ENCODE results near the gene CDC14A. TPM values are rescaled to one million over a fixed set of nuclear protein-coding genes. Genes with fewer than 3 reads are reported as not detected.
A peak's percentile ranks its signal among the peaks of the same experiment; 100 is the strongest.

The CDC14A gene
- total and polyA plus RNA-seq, 2 of the 8 experiments (the other 6 are each of a cell fraction or from before 2014, with no cell fraction given) = 3.2 to 8.9 TPM

DNA sequence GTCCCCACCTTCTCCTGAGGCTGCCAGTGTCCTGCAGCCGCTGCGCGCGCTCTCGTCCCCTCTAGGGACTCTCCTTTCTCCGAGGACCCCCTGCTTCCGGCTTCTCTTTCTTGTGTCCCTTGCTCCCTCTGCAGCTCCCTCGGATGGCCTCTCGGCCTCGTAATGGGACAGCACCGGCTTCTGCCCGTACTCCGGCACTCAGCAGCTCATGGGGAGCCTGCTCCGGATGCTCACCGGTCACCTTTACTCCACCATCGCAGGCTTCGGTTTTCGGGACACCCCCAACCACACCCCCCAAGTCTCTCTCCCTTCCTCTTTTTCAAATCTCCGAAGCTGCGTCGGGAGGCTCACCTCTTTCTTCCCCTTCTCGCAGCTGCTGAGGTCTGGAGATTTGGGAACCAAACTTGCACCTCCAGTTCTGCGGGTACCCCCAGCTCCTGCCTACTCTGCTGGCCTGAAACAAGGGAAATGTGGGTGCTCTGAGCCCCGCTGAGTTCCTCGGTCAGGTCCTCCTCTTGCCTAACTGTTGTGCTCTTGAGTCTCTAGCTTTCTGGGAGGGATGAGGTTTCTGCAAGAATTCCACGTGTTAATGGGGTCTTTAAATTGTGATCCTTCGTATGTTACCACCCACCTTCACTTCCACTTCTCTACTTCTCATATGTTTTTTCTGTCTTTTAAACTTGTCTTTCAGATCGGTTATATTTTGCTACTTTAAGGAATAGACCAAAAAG lies 930 bp downstream of the CDC14A start (continued):
- no peak for TF ChIP-seq EGR1 (IDR thresholded peaks at IDR 0.05; ENCODE audit: borderline replicate concordance, low read depth, low read length)
- TF ChIP-seq KDM5A (IDR thresholded peaks at IDR 0.05; ENCODE audit: low read length) = no peak
- TF ChIP-seq TAF1 (IDR thresholded peaks at IDR 0.05; ENCODE audit: low read depth, low read length) = no peak
- no peak for TF ChIP-seq CHD2 (IDR thresholded peaks at IDR 0.05; ENCODE audit: low read length)
- TF ChIP-seq, protein P1, sequence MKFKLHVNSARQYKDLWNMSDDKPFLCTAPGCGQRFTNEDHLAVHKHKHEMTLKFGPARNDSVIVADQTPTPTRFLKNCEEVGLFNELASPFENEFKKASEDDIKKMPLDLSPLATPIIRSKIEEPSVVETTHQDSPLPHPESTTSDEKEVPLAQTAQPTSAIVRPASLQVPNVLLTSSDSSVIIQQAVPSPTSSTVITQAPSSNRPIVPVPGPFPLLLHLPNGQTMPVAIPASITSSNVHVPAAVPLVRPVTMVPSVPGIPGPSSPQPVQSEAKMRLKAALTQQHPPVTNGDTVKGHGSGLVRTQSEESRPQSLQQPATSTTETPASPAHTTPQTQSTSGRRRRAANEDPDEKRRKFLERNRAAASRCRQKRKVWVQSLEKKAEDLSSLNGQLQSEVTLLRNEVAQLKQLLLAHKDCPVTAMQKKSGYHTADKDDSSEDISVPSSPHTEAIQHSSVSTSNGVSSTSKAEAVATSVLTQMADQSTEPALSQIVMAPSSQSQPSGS (IDR thresholded peaks at IDR 0.05; ENCODE audit: low read length) = no peak
- no peak for TF ChIP-seq SP4 (IDR thresholded peaks at IDR 0.05; ENCODE audit: low read length)
- 0 out of 4 replicates have a peak, but pooled peaks of 1 of the 2 experiments have one; percentile 15 for TF ChIP-seq HDAC2 (IDR thresholded peaks at IDR 0.05; ENCODE audit: borderline replicate concordance in 1 of 2, low read depth in 2 of 2, low read length in 2 of 2)
- TF ChIP-seq KDM4A (IDR thresholded peaks at IDR 0.05; ENCODE audit: low read depth, low read length, severe bottlenecking) = no peak
- 0 out of 4 replicates have a peak, but pooled peaks of 1 of the 2 experiments have one; percentile 3 for TF ChIP-seq SIN3A (conservative IDR thresholded peaks at IDR 0.05 in 1 of 2, IDR thresholded peaks at IDR 0.05 in 1 of 2; ENCODE audit: low read depth in 1 of 2, low read length in 2 of 2)
- TF ChIP-seq FOSL1 (IDR thresholded peaks at IDR 0.05; ENCODE audit: insufficient read depth, low read depth, low read length) = no peak
- no peak for TF ChIP-seq CTBP2 (IDR thresholded peaks at IDR 0.05; ENCODE audit: borderline replicate concordance, insufficient read depth, insufficient read length, low read length)
- TF ChIP-seq CEBPB (IDR thresholded peaks at IDR 0.05; ENCODE audit: low read depth, low read length) = no peak
- no peak for TF ChIP-seq GTF2F1 (IDR thresholded peaks at IDR 0.05; ENCODE audit: borderline replicate concordance, low read depth, low read length)
- no peak for TF ChIP-seq TEAD4 (IDR thresholded peaks at IDR 0.05; ENCODE audit: low read depth, low read length)
- TF ChIP-seq PHF8 (conservative IDR thresholded peaks at IDR 0.05; ENCODE audit: low read depth, low read length) = no peak; the same call in 1 of the 2 replicates
- no peak for TF ChIP-seq EP300 (IDR thresholded peaks at IDR 0.05; ENCODE audit: borderline replicate concordance in 1 of 2, low read depth in 2 of 2, low read length in 2 of 2)
- peak; percentile 75 for TF ChIP-seq SAP30 (IDR thresholded peaks at IDR 0.05; ENCODE audit: insufficient read depth, insufficient replicate concordance, low read length)
- TF ChIP-seq BACH1 (IDR thresholded peaks at IDR 0.05; ENCODE audit: low read length) = no peak
- TF ChIP-seq CBX5 (IDR thresholded peaks at IDR 0.05; ENCODE audit: low read depth, low read length) = no peak
- TF ChIP-seq YY1 (IDR thresholded peaks at IDR 0.05; ENCODE audit: low read depth, low read length) = no peak
- TF ChIP-seq POLR2AphosphoS5 (IDR thresholded peaks at IDR 0.05; ENCODE audit: low read depth, low read length) = peak; percentile 51; the same call in 1 of the 2 replicates
- TF ChIP-seq ASH2L (IDR thresholded peaks at IDR 0.05; ENCODE audit: low read length) = peak; percentile 11
- TF ChIP-seq POU5F1 (IDR thresholded peaks at IDR 0.05; ENCODE audit: low read depth, low read length) = no peak

Measured in H1 (cell line).